HTERT RPE-1 (cell line): ENCODE measurements around the gene BOC.

Source experiments
- in situ Hi-C: fragments of 300-500 bp; cut with MboI; formaldehyde crosslinking; loops from 4 replicates; pipeline ENCODE4 v1.14.3; 2020; ENCODE audit warnings: low sequenced_read_pairs

Gene BOC

GRCh38 chr3:113265231-113265630 lies 53.9 kb downstream of the BOC start:
- in situ Hi-C loops = no loop called here

- in situ Hi-C loops = no loop called here
Measured at GRCh38 chr3:113266738-113267137, 55.4 kb downstream of the BOC start.

- in situ Hi-C loops = no loop called here
Measured at GRCh38 chr3:113268311-113268710, 57.0 kb downstream of the BOC start.

- in situ Hi-C loops = no loop called here
Measured at GRCh38 chr3:113268942-113269341, 57.6 kb downstream of the BOC start.

- in situ Hi-C loops = no loop called here
Measured at GRCh38 chr3:113269661-113270060, 58.3 kb downstream of the BOC start.

- in situ Hi-C loops = no loop called here
Measured at GRCh38 chr3:113270068-113270467, 58.7 kb downstream of the BOC start.

GRCh38 chr3:113270786-113271185 lies 59.4 kb downstream of the BOC start:
- in situ Hi-C loops = no loop called here

- in situ Hi-C loops = no loop called here
Measured at GRCh38 chr3:113271189-113271588, 59.8 kb downstream of the BOC start.

GRCh38 chr3:113271594-113272384 lies 60.4 kb downstream of the BOC start:
- in situ Hi-C loops = no loop called here

GRCh38 chr3:113272385-113272779 lies 61.0 kb downstream of the BOC start:
- in situ Hi-C loops = no loop called here

GRCh38 chr3:113273011-113273410 lies 61.7 kb downstream of the BOC start:
- in situ Hi-C loops = no loop called here

- in situ Hi-C loops = no loop called here
Measured at GRCh38 chr3:113273604-113274378, 62.4 kb downstream of the BOC start.

- in situ Hi-C loops = no loop called here
Measured at GRCh38 chr3:113274425-113275257, 63.3 kb downstream of the BOC start.

GRCh38 chr3:113275258-113275556 lies 63.9 kb downstream of the BOC start:
- in situ Hi-C loops = no loop called here

GRCh38 chr3:113275583-113275928 lies 64.2 kb downstream of the BOC start:
- in situ Hi-C loops = no loop called here

- in situ Hi-C loops = no loop called here
Measured at GRCh38 chr3:113275929-113276750, 64.8 kb downstream of the BOC start.

- in situ Hi-C loops = no loop called here
Measured at GRCh38 chr3:113276751-113277080, 65.4 kb downstream of the BOC start.

GRCh38 chr3:113277414-113277813 lies 66.1 kb downstream of the BOC start:
- in situ Hi-C loops = no loop called here

GRCh38 chr3:113277941-113278598 lies 66.7 kb downstream of the BOC start:
- in situ Hi-C loops = no loop called here

- in situ Hi-C loops = no loop called here
Measured at GRCh38 chr3:113278599-113278955, 67.2 kb downstream of the BOC start.

- in situ Hi-C loops = no loop called here
Measured at GRCh38 chr3:113279686-113280085, 68.3 kb downstream of the BOC start.
